Liver (tissue), 9 donors: ENCODE data around the gene CD274. TPM values are rescaled to one million over a fixed set of nuclear protein-coding genes. Genes with fewer than 3 reads are reported as not detected.

Experiments used
- DNase-seq: peaks from one replicate; pipeline ENCODE4 v3.0.0-alpha.2; 2017; ENCODE audit warnings: low spot score
- H3K27ac ChIP-seq, 2 donors: one replicate each; pipeline ENCODE4 v1.7.0; 2013; ENCODE audit warnings: inconsistent platforms in 2 of 2, low read length in 2 of 2, control low read depth in 1 of 2, low read depth in 1 of 2, mild to moderate bottlenecking in 1 of 2
- H3K27me3 ChIP-seq, 4 donors: one replicate each; pipeline versions ENCODE4 v1.6.1 to v1.7.0; 2013; ENCODE audit warnings: low read length in 3 of 4, inconsistent platforms in 1 of 4, mild to moderate bottlenecking in 1 of 4, moderate library complexity in 1 of 4; ENCODE audit not compliant: control insufficient read depth in 4 of 4, insufficient read depth in 4 of 4
- H3K36me3 ChIP-seq, 4 donors: one replicate each; pipeline versions ENCODE4 v1.6.1 to v1.7.0; 2013; ENCODE audit warnings: low read length in 3 of 4, mild to moderate bottlenecking in 3 of 4, low read depth in 1 of 4, moderate library complexity in 1 of 4; ENCODE audit not compliant: control insufficient read depth in 4 of 4, insufficient read depth in 3 of 4
- H3K4me1 ChIP-seq, 4 donors: one replicate each; pipeline versions ENCODE4 v1.6.1 to v1.7.0; 2013; ENCODE audit warnings: low read length in 3 of 4, mild to moderate bottlenecking in 3 of 4, moderate library complexity in 1 of 4; ENCODE audit not compliant: control insufficient read depth in 4 of 4, insufficient read depth in 4 of 4
- H3K4me3 ChIP-seq, 3 donors: one replicate each; pipeline versions ENCODE4 v1.6.1 to v1.7.0; 2013; ENCODE audit warnings: low read length in 3 of 3, control low read depth in 1 of 3, low read depth in 1 of 3, mild to moderate bottlenecking in 1 of 3
- H3K9ac ChIP-seq, 2 donors: one replicate each; pipeline ENCODE4 v1.7.0; 2013; ENCODE audit warnings: low read length in 2 of 2, mild to moderate bottlenecking in 2 of 2, moderate library complexity in 2 of 2, control low read depth in 1 of 2, low read depth in 1 of 2
- H3K9me3 ChIP-seq, 4 donors: one replicate each; pipeline versions ENCODE4 v1.6.1 to v1.7.0; 2013; ENCODE audit warnings: low read length in 3 of 4; ENCODE audit not compliant: control insufficient read depth in 4 of 4
- ATF3 ChIP-seq: IDR thresholded peaks from 2 replicates; pipeline ENCODE4 v1.6.1; 2016; ENCODE audit warnings: antibody characterized with exemption
- CTCF ChIP-seq: fragments of 150-350 bp; IDR thresholded peaks from 2 replicates; pipeline ENCODE4 v1.5.1; 2017; ENCODE audit warnings: improper control_type of control experiment, low read depth, low read length; ENCODE audit not compliant: missing input control
- EGR1 ChIP-seq, 2 donors: IDR thresholded peaks; 2 replicates each; pipeline ENCODE4 v1.6.1; 2016 to 2018; ENCODE audit warnings: antibody characterized with exemption in 2 of 2, low read depth in 2 of 2
- FOXA1 ChIP-seq: IDR thresholded peaks from 2 replicates; pipeline ENCODE4 v1.6.1; 2016; ENCODE audit warnings: antibody characterized with exemption
- FOXA2 ChIP-seq: IDR thresholded peaks from 2 replicates; pipeline ENCODE4 v1.6.1; 2016; ENCODE audit warnings: antibody characterized with exemption
- GABPA ChIP-seq, 2 donors: IDR thresholded peaks in 1 of 2; conservative IDR thresholded peaks in 1 of 2; 2 replicates each; pipeline ENCODE4 v1.6.1; 2016; ENCODE audit warnings: antibody characterized with exemption in 2 of 2, mild to moderate bottlenecking in 1 of 2, moderate library complexity in 1 of 2
- HNF4A ChIP-seq, 2 donors: conservative IDR thresholded peaks; 2 replicates each; pipeline ENCODE4 v1.6.1; 2016; ENCODE audit warnings: antibody characterized with exemption in 2 of 2, mild to moderate bottlenecking in 2 of 2
- HNF4G ChIP-seq: IDR thresholded peaks from 2 replicates; pipeline ENCODE4 v1.6.1; 2016; ENCODE audit warnings: antibody characterized with exemption
- JUND ChIP-seq, 2 donors: IDR thresholded peaks; 2 replicates each; pipeline ENCODE4 v1.6.1; 2016; ENCODE audit warnings: antibody characterized with exemption in 2 of 2
- MAX ChIP-seq: IDR thresholded peaks from 2 replicates; pipeline ENCODE4 v1.6.1; 2016; ENCODE audit warnings: antibody characterized with exemption
- NR2F2 ChIP-seq: IDR thresholded peaks from 2 replicates; pipeline ENCODE4 v1.6.1; 2016; ENCODE audit warnings: antibody characterized with exemption
- RAD21 ChIP-seq, 2 donors: IDR thresholded peaks; 2 replicates each; pipeline ENCODE4 v1.6.1; 2016; ENCODE audit warnings: antibody characterized with exemption in 2 of 2, mild to moderate bottlenecking in 2 of 2
- REST ChIP-seq: IDR thresholded peaks from 2 replicates; pipeline ENCODE4 v1.6.1; 2016; ENCODE audit warnings: antibody characterized with exemption, mild to moderate bottlenecking
- RXRA ChIP-seq, 2 donors: IDR thresholded peaks; 2 replicates each; pipeline ENCODE4 v1.6.1; 2017 to 2018; ENCODE audit warnings: antibody characterized with exemption in 2 of 2, mild to moderate bottlenecking in 1 of 2
- TAF1 ChIP-seq: conservative IDR thresholded peaks from 2 replicates; pipeline ENCODE4 v1.6.1; 2016; ENCODE audit warnings: antibody characterized with exemption, mild to moderate bottlenecking
- YY1 ChIP-seq: IDR thresholded peaks from 2 replicates; pipeline ENCODE4 v1.6.1; 2016; ENCODE audit warnings: antibody characterized with exemption, mild to moderate bottlenecking
- ZBTB33 ChIP-seq: IDR thresholded peaks from 2 replicates; pipeline ENCODE4 v1.6.1; 2016; ENCODE audit warnings: antibody characterized with exemption
- WGBS: extraction: QIAGEN DNeasy Blood & Tissue Kit; methylation state at CpG from one replicate; pipeline ENCODE4 v1.1.7; 2013; 5-methylcytosine and 5-hydroxymethylcytosine counted together
- polyA plus RNA-seq, 2 donors: library from polyadenylated mRNA; stranded (reverse) in 1 of 2; unstranded in 1 of 2; fragments of 200-250 nt in 1 of 2; fragments of >200 nt in 1 of 2; fragmentation: Nextera tagmentation in 1 of 2; extraction: Ambion mirVana in 1 of 2; gene quantifications; one replicate each; pipeline versions ENCODE4 v1.2.1 to v1.2.3, GENCODE V29; 2013 to 2015
- total RNA-seq, 2 donors: library from RNA; depleted of rRNA; stranded (reverse); fragments of >200 nt; gene quantifications; one replicate each; pipeline ENCODE4 v1.2.3, GENCODE V29; 2014
- donor health status: healthy.
- donor health status: healthy.
- donor health status: healthy.
- donor health status: healthy.
- donor health status: healthy.

Gene CD274
- total and polyA plus RNA-seq, 4 donors: 1.0 to 3.1 (median 1.9) TPM

- Histone ChIP-seq H3K27ac (no peak overlapping the region), H3K27me3 (no peaks in the 10 kb centered on the region), H3K9ac (no peak overlapping the region), H3K9me3 (no peaks in the 10 kb centered on the region), H3K4me1 (peaks cover 0 to 5% (median 1%) of the 10 kb centered on the region in 4 donors), H3K4me3 (no peak overlapping the region), H3K36me3 (no peaks in the 10 kb centered on the region)
- DNase-seq: no peak
- WGBS: 79% methylated on average over 3 of the region's 3 CpGs
- no peak for TF ChIP-seq FOXA2
- TF ChIP-seq MAX: no peak
- no peak for TF ChIP-seq ATF3
- no peak for TF ChIP-seq ZBTB33
- TF ChIP-seq HNF4A (conservative IDR thresholded peaks at IDR 0.05): no peak
- no peak for TF ChIP-seq NR2F2
- TF ChIP-seq EGR1 (IDR thresholded peaks at IDR 0.05; ENCODE audit: low read depth in 2 of 2): no peak
- TF ChIP-seq HNF4G: no peak
- TF ChIP-seq GABPA (IDR thresholded peaks at IDR 0.05 in 1 of 2, conservative IDR thresholded peaks at IDR 0.05 in 1 of 2): no peak
- no peak for TF ChIP-seq JUND (IDR thresholded peaks at IDR 0.05)
- no peak for TF ChIP-seq YY1
- TF ChIP-seq TAF1: no peak
Observed at GRCh38 chr9:5446451-5447236, 3.7 kb upstream of the CD274 start.

GRCh38 chr9:5447337-5447736 lies 3.0 kb upstream of the CD274 start:
- WGBS: 80% methylated on average over 3 of the region's 3 CpGs
- no peaks in the 10 kb centered on the region for H3K9me3 ChIP-seq

More at GRCh38 chr9:5447337-5447736, 3.0 kb upstream of the CD274 start:
- Histone ChIP-seq H3K9ac (no peak overlapping the region), H3K27me3 (no peaks in the 10 kb centered on the region), H3K36me3 (no peaks in the 10 kb centered on the region), H3K4me1 (peaks cover 0 to 5% (median 1%) of the 10 kb centered on the region in 4 donors), H3K4me3 (no peak overlapping the region), H3K27ac (no peak overlapping the region)
- TF ChIP-seq HNF4G (no peak), ZBTB33 (no peak), CTCF (no peak), RXRA (IDR thresholded peaks at IDR 0.05) (no peak), RAD21 (IDR thresholded peaks at IDR 0.05) (no peak), REST (no peak), TAF1 (no peak), FOXA2 (no peak), MAX (no peak), FOXA1 (no peak), NR2F2 (no peak), YY1 (no peak), EGR1 (IDR thresholded peaks at IDR 0.05; ENCODE audit: low read depth in 2 of 2) (no peak), ATF3 (no peak)
- DNase-seq: no peak
